GM19397 (cell line): ENCODE results near the gene CAPZB.

Experiments
- ATAC-seq: cut with Tn5 transposase; IDR thresholded peaks from one replicate; pipeline ENCODE4 v1.9.1; 2021; ENCODE audit warnings: mild to moderate bottlenecking, moderate library complexity; ENCODE audit not compliant: unreplicated experiment

CAPZB gene

GRCh38 chr1:19450811-19451515, 34.4 kb downstream of the CAPZB start:
- ATAC-seq: no peak

- ATAC-seq: no peak
Measured at GRCh38 chr1:19449454-19450228, 35.7 kb downstream of the CAPZB start.

DNA sequence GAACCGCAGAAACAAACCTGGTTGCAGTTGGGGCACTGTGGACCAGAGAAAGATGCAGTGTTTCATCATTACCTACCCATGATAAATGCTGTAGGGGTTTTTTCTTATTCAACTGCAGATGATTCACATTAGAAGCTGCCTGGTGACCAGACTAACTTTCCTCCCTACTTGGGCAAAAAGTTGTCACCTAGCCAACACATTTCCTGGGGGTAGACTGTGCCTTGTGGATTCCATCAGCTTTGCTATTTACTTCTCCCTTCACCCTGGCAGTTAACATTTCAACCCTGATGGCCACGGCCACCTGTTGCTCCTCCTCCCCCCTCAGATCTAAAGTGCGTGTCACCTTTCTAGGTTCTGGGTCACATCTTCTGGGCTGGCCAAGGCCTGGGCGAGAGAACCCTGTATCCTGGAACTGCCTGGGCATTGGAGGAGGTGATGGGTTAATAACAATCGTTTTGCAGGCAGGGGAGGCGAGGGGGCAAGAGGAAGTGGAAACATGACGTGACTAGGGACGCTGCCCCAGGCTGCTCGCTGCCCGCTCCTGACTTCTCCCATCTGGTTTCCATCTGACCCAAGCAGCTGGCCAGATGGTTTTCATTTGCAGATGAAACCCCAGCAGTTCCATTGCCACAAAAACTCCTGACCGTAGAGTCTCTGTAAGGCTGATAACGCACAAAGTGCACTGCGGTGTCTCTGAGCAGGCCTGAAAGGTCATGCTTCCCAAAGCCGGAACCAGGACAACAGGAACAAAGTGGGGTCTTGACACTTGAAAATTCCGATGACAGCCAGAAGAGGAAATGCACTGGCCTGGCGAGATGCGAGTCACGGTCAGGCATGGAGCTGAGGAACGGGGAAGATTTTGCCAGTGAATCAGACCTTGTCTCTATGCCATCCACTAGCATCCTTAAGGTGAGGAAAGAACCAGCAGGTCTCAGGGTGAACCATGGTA, 36.6 kb downstream of the CAPZB start:
- no peak for ATAC-seq

- ATAC-seq: no peak
Measured at GRCh38 chr1:19447550-19447949, 37.8 kb downstream of the CAPZB start.

- no peak for ATAC-seq
Measured at GRCh38 chr1:19445417-19446342, 39.7 kb downstream of the CAPZB start.

GRCh38 chr1:19444296-19445021, 40.9 kb downstream of the CAPZB start:
- ATAC-seq: no peak

DNA sequence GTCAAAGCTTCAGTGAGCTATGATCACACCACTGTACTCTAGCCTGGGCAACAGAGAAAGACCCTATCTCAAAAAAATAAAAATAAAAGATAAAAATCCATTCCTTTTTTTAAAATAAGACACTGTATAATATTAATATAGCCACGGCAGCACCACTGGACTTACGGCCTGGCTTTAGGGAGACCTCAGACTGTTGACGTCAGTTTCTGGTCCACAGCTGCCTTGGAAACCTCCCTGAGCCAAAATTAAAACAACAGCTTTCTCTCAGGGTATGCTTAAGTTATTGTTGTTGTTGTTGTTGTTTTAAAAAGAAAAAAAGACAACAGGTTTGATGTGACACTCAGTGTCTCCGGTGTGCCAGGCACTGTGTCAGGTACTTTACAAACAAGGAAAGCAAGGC, 42.0 kb downstream of the CAPZB start:
- ATAC-seq: no peak

DNA sequence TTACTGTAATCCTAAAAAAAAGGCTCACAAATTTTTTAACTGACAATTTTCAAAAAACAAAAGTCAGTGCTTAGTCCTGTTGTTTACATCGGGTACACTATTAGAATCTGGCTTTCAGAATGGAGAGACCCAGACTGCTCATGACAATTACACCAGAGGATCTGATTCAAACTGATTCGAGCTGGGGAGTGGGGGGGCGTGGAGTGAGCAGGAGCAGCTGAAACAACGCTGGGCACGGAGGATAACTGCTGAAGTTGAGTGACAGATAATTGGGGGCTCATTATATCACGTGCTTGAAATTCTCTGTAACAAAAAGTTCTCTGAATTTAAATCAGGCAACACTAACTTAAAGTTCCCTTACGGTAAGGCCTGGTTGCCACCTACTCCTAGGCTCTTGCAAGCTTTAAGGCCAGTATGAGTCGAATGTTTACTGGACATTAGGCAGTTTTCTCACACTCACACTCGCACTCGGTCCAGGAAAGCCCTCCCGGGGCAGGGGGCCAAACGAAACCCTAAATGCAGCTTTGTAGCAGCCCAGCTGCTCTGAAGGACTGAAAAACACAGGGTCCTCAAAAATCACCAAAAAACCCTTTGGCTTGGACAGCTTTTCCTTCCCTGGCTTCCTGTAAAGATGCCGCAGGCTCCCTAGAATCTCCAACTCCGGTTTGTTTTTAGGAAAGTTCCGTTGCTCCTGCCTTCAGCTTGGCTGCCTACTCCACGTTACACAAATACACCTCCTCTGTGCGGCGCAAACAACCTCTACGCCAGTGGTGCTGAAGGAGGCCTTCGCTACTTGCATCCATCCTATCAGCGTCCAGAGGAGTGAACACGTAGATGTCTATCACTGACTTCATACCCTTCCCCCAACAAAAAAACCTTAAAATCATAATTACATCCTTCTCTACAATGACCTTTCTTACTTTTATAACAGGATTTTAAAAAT, 42.9 kb downstream of the CAPZB start:
- no peak for ATAC-seq

GRCh38 chr1:19441048-19441780, 44.1 kb downstream of the CAPZB start:
- ATAC-seq: no peak

DNA sequence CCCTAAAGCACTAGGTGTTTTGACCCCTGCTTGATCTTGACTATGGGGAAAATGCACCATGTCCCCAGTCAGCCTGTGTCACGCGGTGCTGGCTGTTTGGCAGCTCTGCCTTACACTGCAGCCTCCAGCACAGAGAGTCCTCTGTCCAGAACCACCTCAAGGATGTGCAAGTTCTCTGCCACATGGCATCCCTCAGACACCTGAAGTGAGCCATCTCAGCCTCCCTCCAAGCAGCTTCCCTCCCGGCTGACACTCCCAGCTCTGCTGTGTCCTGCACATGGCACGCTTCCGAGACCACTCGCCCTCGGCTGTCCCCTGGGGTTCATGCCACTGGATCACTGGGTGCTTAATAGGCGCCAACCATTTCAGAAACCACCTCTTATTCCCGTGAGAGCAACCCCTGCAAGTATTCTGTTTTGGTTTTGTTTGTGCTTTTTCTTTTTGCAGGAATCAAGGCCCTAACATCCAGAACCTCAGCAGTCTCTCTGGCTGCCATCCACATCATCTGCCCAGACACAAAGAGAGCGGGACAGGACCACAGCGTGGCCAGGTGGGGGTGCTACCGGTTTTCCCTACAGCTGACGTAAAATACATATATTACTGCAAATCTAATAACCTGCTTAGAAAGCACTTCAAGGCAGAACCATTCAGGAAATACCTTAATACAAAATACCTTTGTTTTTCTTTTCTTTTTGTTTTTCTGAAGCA, 45.7 kb downstream of the CAPZB start:
- no peak for ATAC-seq

DNA sequence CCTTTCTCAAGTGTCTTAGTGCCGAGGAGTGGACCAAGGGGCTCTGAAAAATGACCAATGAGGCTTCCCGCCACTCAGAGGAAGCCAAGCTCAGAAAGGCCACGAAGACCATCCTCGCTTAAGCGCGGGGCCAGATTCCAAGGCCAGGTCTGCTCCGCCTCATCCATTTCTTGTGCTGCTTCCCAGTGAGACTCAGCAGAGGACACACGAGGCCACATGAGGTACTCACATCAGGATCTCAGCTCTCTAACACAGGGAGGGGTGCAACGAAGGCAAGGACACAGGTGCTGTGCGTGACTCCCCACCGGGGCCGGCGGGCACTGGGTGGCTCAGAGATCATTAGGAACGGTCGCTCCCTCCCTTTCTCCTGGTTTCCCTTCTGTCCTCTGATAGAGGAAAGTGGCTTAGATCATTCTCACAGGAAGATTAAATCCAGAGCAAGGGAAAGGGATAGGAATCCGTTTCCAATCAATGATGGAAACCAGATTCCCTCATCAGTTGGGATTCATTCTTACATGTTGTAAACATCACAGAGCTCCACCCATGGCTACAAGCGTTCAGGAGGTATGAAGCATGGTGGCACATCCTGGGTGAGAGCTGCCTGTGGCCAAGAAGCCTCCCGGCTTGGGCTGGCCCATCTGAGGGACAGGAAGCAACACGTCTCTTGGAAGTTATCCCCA, 46.7 kb downstream of the CAPZB start:
- ATAC-seq: no peak

- ATAC-seq: no peak
Measured at GRCh38 chr1:19437891-19438294, 47.4 kb downstream of the CAPZB start.

DNA sequence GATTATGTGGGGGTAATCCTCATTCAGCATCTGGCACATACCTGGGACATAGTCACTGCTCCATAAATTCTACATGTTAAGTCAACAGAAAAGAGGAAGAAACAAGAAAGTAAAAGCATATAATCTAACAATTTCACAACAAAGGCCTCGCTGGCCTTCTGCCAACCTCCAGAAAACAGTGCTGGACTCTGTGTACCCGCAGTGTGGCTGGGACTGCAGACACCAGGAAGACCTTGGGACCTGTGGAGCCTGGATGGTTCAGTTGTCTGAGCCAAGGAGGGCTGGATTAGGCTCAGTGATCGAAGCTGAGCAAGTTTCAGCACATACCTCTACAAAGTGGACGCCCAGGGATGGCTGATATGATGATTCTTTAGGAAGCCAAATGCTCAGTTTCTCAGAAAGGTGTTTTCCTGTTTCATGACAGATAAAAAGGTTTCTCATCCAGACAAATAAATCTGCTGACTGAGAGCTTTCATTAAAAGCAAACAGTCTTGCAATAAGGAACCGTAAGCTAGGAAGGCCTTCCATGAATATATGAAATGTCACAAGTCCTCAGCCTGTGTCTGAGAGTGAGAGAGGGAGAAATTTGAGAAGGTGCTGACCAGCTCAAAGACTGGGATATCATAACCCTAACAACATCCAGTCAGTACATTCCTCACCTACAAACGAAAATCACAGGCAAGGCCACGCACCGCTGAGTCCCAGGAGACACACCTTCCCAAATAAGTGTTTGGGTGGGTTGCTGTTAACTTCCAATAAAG, 48.4 kb downstream of the CAPZB start:
- no peak for ATAC-seq

DNA sequence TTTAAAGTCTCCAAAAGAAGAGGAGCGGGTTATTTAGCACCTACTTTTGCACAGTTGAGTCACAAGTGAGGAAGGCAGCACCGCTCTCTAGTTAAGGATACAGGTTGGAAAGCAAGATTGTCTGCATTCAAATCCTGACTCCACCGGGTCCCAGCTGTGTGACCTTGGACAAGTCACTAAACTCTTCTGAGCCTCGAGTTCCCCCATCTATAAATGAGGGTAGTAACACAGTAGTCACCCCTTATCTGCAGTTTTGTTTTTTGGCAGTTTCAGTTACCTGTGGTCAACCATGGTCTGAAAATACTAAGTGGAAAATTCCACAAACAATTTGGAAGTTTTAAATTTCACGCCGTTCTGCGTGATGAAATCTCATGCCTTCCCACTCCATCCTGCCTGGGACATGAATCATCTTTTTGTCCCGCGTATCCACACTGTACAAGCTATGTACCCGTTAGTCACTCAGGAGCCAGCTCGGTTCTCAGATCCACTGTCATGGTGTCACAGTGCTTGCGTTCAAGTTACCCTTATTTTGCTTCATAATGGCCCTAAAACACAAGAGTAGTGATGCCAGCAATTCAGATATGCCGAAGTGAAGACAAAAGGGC, 49.4 kb downstream of the CAPZB start:
- no peak for ATAC-seq

GRCh38 chr1:19435181-19435580, 50.2 kb downstream of the CAPZB start:
- no peak for ATAC-seq

DNA sequence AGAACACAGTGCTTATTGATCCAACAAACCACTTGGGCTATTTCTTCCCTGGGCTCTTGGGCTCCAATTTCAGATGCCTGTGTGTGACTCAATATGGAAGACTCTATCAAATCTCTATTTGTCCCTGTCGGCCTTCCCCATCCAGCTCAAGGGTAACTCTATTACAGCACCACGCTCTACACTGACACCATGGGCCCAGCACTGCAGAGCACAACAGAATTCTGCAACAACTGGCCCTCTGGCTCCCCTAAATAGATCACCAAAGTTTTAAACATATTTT, 51.7 kb downstream of the CAPZB start:
- ATAC-seq: no peak
